ENCODE data around the gene PMFBP1.

The PMFBP1 gene, protein sequence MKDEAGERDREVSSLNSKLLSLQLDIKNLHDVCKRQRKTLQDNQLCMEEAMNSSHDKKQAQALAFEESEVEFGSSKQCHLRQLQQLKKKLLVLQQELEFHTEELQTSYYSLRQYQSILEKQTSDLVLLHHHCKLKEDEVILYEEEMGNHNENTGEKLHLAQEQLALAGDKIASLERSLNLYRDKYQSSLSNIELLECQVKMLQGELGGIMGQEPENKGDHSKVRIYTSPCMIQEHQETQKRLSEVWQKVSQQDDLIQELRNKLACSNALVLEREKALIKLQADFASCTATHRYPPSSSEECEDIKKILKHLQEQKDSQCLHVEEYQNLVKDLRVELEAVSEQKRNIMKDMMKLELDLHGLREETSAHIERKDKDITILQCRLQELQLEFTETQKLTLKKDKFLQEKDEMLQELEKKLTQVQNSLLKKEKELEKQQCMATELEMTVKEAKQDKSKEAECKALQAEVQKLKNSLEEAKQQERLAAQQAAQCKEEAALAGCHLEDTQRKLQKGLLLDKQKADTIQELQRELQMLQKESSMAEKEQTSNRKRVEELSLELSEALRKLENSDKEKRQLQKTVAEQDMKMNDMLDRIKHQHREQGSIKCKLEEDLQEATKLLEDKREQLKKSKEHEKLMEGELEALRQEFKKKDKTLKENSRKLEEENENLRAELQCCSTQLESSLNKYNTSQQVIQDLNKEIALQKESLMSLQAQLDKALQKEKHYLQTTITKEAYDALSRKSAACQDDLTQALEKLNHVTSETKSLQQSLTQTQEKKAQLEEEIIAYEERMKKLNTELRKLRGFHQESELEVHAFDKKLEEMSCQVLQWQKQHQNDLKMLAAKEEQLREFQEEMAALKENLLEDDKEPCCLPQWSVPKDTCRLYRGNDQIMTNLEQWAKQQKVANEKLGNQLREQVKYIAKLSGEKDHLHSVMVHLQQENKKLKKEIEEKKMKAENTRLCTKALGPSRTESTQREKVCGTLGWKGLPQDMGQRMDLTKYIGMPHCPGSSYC

DNA sequence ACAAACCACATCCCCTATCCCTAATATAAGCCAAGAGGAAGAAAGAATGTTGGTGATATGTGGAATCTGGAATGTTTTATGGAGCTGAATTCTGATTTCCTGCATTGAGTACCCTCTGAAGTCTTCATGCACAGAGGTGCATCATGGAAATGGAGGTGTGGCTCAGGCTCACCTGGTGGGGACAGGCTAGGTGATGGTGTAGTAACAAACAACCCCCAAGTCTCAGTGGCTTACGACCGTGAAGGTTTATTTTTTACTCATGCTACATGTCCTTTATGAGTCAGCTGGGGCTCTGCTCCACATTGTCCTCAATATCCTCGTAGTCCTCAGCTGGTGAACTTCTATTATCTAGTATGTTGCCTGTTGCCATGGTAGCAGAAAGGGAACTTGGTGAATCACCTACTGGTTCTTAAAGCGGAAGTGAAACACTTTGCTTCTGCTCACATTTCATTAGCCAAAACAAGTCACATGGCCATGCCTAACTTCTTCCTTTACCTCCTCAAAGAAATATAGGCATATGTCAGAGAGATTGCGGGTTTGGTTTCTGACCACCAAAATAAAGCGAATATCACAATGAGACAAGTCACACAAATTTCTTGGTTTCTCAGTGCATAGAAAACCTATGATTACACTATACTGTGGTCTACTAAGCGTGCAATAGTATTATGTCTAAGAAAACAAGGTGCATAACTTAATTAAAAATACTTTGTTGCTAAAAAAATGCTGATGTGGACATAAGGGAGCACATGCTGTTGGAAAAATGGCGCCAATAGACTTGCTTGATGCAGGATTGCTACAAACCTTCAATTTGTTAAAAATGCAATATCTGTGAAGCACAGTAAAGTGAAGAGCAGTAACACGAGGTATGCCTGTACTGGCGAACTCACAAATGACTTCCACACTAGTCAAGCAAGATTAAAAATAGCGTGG, at the start of gene PMFBP1:
Gene PMFBP1, minus strand, starts transcription at position 51 of the 930 bp plus-strand sequence. CDS start 947 bp downstream, outside the sequence.
- TF ChIP-seq CTCF (IDR thresholded peaks at IDR 0.05; ENCODE audit: control insufficient read depth, insufficient read depth, low read depth, low read length, missing control alignments) = no peak
- DNase-seq (ENCODE audit: low read depth) = peak; percentile 79
- no peak within 1 kb of the TSS for H3K4me3 ChIP-seq (ENCODE audit: control insufficient read depth, low read depth, low read length)

- no peak for TF ChIP-seq CTCF (IDR thresholded peaks at IDR 0.05; ENCODE audit: control insufficient read depth, insufficient read depth, low read depth, low read length, missing control alignments)
- DNase-seq (ENCODE audit: low read depth) = no peak
- no peak overlapping the region for H3K4me3 ChIP-seq (ENCODE audit: control insufficient read depth, low read depth, low read length)
Observed at GRCh38 chr16:72221630-72222024, 49.7 kb upstream of the PMFBP1 start.

GRCh38 chr16:72220875-72221629, 49.1 kb upstream of the PMFBP1 start:
- TF ChIP-seq CTCF (IDR thresholded peaks at IDR 0.05; ENCODE audit: control insufficient read depth, insufficient read depth, low read depth, low read length, missing control alignments) = no peak
- H3K4me3 ChIP-seq (ENCODE audit: control insufficient read depth, low read depth, low read length) = no peak overlapping the region
- no peak for DNase-seq (ENCODE audit: low read depth)

GRCh38 chr16:72219282-72219681, 47.3 kb upstream of the PMFBP1 start:
- TF ChIP-seq CTCF (IDR thresholded peaks at IDR 0.05; ENCODE audit: control insufficient read depth, insufficient read depth, low read depth, low read length, missing control alignments) = no peak
- no peak overlapping the region for H3K4me3 ChIP-seq (ENCODE audit: control insufficient read depth, low read depth, low read length)
- no peak for DNase-seq (ENCODE audit: low read depth)

DNA sequence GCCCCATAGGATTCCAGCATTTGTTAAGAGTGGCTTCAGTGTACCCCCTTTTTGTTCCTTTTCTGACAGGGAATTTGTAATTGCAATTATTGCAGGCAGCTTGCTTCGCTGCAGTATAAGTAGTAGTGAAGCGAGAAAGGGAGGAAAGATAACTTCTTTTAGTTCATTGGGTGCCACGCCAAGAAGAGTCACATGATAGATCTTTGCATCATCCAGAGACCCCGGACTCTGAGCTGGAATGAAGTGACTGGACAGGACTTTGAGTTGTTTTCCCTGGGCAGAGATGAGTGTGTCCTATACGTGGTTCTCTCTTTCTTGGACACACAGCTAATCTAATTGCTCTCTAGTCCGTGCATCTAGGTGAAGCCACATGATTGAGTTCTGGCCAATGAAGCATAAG, 44.8 kb upstream of the PMFBP1 start:
- no peak overlapping the region for H3K4me3 ChIP-seq (ENCODE audit: control insufficient read depth, low read depth, low read length)

More for the DNA sequence above, 44.8 kb upstream of the PMFBP1 start:
- no peak for DNase-seq (ENCODE audit: low read depth)
- TF ChIP-seq CTCF (IDR thresholded peaks at IDR 0.05; ENCODE audit: control insufficient read depth, insufficient read depth, low read depth, low read length, missing control alignments) = no peak
